AG04450 (cell line): ENCODE results near the gene MAP1S. TPM values are rescaled to one million over a fixed set of nuclear protein-coding genes. Genes with fewer than 3 reads are reported as not detected.

Experiments
- CTCF ChIA-PET: fragments of 300-600, 350-600 bp; formaldehyde crosslinking; extraction: SDS; loops from one replicate; lab custom pipeline; 2022; ENCODE audit warnings: antibody characterized with exemption, inconsistent platforms; lab: Charles Lee
- POLR2A ChIA-PET: fragments of 350-600 bp; formaldehyde crosslinking; extraction: SDS; loops from one replicate; lab custom pipeline; 2021; ENCODE audit warnings: antibody characterized with exemption, inconsistent platforms; lab: Yijun Ruan, JAX
- DNase-seq: peaks from one replicate; pipeline ENCODE4 v3.0.0-alpha.2; 2011; ENCODE audit warnings: low read depth, low spot score
- H3K27ac ChIP-seq: one replicate; pipeline ENCODE4 v1.5.1; 2012; ENCODE audit warnings: low read depth, low read length, control low read depth
- H3K27me3 ChIP-seq: one replicate; pipeline ENCODE4 v1.6.0; 2012; ENCODE audit warnings: low read length; ENCODE audit not compliant: control insufficient read depth, insufficient read depth
- H3K4me3 ChIP-seq: 2 replicates; pipeline ENCODE4 v1.5.1; 2011; ENCODE audit warnings: mild to moderate bottlenecking, low read depth, low read length, control low read depth
- H3K9me3 ChIP-seq: 2 replicates; pipeline ENCODE4 v1.5.1; 2012; ENCODE audit warnings: low read length; ENCODE audit not compliant: control insufficient read depth, insufficient read depth
- polyA plus RNA-seq: library from polyadenylated mRNA; depleted of rRNA; stranded (reverse); fragments of >200 nt; gene quantifications from 2 replicates; pipeline ENCODE4 v1.2.3, GENCODE V29; 2011
- TF ChIP-seq, protein P1 (sequence below): IDR thresholded peaks from 2 replicates; pipeline ENCODE4 v1.5.1; 2011; ENCODE audit warnings: low read depth, low read length, control low read depth, inconsistent platforms

MAP1S gene
- polyA plus RNA-seq, 1 experiment = 8.2 TPM

DNA sequence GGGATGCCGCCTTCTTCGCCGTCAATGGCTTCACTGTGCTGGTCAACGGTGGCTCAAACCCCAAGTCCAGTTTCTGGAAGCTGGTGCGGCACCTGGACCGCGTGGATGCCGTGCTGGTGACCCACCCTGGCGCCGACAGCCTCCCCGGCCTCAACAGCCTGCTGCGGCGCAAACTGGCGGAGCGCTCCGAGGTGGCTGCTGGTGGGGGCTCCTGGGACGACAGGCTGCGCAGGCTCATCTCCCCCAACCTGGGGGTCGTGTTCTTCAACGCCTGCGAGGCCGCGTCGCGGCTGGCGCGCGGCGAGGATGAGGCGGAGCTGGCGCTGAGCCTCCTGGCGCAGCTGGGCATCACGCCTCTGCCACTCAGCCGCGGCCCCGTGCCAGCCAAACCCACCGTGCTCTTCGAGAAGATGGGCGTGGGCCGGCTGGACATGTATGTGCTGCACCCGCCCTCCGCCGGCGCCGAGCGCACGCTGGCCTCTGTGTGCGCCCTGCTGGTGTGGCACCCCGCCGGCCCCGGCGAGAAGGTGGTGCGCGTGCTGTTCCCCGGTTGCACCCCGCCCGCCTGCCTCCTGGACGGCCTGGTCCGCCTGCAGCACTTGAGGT is 7.0 kb downstream of the MAP1S start:
- H3K27me3 ChIP-seq = no peaks in the 10 kb centered on the region
- no peak overlapping the region for H3K4me3 ChIP-seq
- DNase-seq = no peak
- H3K27ac ChIP-seq = no peak overlapping the region
- TF ChIP-seq, protein P1, sequence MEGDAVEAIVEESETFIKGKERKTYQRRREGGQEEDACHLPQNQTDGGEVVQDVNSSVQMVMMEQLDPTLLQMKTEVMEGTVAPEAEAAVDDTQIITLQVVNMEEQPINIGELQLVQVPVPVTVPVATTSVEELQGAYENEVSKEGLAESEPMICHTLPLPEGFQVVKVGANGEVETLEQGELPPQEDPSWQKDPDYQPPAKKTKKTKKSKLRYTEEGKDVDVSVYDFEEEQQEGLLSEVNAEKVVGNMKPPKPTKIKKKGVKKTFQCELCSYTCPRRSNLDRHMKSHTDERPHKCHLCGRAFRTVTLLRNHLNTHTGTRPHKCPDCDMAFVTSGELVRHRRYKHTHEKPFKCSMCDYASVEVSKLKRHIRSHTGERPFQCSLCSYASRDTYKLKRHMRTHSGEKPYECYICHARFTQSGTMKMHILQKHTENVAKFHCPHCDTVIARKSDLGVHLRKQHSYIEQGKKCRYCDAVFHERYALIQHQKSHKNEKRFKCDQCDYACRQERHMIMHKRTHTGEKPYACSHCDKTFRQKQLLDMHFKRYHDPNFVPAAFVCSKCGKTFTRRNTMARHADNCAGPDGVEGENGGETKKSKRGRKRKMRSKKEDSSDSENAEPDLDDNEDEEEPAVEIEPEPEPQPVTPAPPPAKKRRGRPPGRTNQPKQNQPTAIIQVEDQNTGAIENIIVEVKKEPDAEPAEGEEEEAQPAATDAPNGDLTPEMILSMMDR = no peak
- H3K9me3 ChIP-seq = no peaks in the 10 kb centered on the region
- CTCF ChIA-PET = interaction anchor here (0.6 kb wide), 1 partner anchor 44 kb away, joined by 6 read pairs; no protein-coding TSS in a partner anchor
- POLR2A ChIA-PET = no interaction called here

DNA sequence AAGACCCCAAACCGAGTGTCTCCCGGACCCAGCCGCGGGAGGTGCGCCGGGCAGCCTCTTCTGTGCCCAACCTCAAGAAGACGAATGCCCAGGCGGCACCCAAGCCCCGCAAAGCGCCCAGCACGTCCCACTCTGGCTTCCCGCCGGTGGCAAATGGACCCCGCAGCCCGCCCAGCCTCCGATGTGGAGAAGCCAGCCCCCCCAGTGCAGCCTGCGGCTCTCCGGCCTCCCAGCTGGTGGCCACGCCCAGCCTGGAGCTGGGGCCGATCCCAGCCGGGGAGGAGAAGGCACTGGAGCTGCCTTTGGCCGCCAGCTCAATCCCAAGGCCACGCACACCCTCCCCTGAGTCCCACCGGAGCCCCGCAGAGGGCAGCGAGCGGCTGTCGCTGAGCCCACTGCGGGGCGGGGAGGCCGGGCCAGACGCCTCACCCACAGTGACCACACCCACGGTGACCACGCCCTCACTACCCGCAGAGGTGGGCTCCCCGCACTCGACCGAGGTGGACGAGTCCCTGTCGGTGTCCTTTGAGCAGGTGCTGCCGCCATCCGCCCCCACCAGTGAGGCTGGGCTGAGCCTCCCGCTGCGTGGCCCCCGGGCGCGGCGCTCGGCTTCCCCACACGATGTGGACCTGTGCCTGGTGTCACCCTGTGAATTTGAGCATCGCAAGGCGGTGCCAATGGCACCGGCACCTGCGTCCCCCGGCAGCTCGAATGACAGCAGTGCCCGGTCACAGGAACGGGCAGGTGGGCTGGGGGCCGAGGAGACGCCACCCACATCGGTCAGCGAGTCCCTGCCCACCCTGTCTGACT is 7.9 kb downstream of the MAP1S start:
- CTCF ChIA-PET = no interaction called here
- Histone ChIP-seq H3K27ac (no peak overlapping the region), H3K4me3 (no peak overlapping the region), H3K27me3 (no peaks in the 10 kb centered on the region), H3K9me3 (no peaks in the 10 kb centered on the region)
- no peak for DNase-seq
- POLR2A ChIA-PET = no interaction called here
- TF ChIP-seq, protein P1 = no peak

DNA sequence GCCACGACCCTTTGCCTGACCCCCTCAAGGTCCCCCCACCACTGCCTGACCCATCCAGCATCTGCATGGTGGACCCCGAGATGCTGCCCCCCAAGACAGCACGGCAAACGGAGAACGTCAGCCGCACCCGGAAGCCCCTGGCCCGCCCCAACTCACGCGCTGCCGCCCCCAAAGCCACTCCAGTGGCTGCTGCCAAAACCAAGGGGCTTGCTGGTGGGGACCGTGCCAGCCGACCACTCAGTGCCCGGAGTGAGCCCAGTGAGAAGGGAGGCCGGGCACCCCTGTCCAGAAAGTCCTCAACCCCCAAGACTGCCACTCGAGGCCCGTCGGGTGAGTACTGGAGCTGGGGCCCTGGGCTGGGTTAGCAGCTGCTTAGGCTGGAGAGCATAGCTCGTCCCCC is 8.6 kb downstream of the MAP1S start:
- TF ChIP-seq, protein P1 = no peak
- ChIA-PET POLR2A (no interaction called here), CTCF (no interaction called here)
- Histone ChIP-seq H3K27me3 (no peaks in the 10 kb centered on the region), H3K27ac (no peak overlapping the region), H3K9me3 (no peaks in the 10 kb centered on the region), H3K4me3 (no peak overlapping the region)
- DNase-seq = no peak

DNA sequence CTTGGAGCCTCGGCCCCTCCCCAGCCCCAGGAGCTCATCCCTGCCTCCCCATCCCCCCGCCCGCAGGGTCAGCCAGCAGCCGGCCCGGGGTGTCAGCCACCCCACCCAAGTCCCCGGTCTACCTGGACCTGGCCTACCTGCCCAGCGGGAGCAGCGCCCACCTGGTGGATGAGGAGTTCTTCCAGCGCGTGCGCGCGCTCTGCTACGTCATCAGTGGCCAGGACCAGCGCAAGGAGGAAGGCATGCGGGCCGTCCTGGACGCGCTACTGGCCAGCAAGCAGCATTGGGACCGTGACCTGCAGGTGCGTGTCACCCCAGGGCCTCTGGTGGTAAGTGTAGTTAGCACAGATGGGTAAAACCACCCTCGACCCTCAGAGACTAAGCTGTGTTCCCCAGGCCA is 13.8 kb downstream of the MAP1S start:
- no peaks in the 10 kb centered on the region for H3K27me3 ChIP-seq
- no peak for DNase-seq
- no peaks in the 10 kb centered on the region for H3K9me3 ChIP-seq
- CTCF ChIA-PET = no interaction called here
- POLR2A ChIA-PET = no interaction called here
- TF ChIP-seq, protein P1 = no peak
- no peak overlapping the region for H3K27ac ChIP-seq
- no peak overlapping the region for H3K4me3 ChIP-seq

DNA sequence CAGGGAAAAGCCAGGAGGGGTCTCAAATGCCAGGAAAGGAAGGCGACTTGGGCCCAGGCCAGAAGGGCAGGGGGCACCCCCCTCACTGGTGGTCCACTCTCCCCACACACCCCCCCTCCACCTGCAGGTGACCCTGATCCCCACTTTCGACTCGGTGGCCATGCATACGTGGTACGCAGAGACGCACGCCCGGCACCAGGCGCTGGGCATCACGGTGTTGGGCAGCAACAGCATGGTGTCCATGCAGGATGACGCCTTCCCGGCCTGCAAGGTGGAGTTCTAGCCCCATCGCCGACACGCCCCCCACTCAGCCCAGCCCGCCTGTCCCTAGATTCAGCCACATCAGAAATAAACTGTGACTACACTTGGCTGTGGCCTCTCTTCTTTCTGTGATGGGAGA is 14.9 kb downstream of the MAP1S start:
- DNase-seq = no peak
- ChIA-PET CTCF (no interaction called here), POLR2A (no interaction called here)
- no peaks in the 10 kb centered on the region for H3K27me3 ChIP-seq
- no peak overlapping the region for H3K4me3 ChIP-seq
- TF ChIP-seq, protein P1 = no peak
- H3K27ac ChIP-seq = no peak overlapping the region
- H3K9me3 ChIP-seq = no peaks in the 10 kb centered on the region
